NCI-H2081 (cell line): ENCODE measurements around the gene SPACA7.
A peak's percentile ranks its signal among the peaks of the same experiment; 100 is the strongest.

Source experiments
- DNase-seq, 2 experiments: peaks; one replicate each; lab custom pipeline; 2025; lab: John Stamatoyannopoulos, UW

The SPACA7 gene

GRCh38 chr13:112376050-112376681, at the start of gene SPACA7:
Gene SPACA7 (plus strand): TSS chr13:112376355. CDS start chr13:112376386, 31 bp downstream.
- no peak for DNase-seq

GRCh38 chr13:112326821-112327370, 49.3 kb upstream of the SPACA7 start:
- DNase-seq, result no peak

GRCh38 chr13:112328936-112329335, 47.2 kb upstream of the SPACA7 start:
- no peak for DNase-seq

GRCh38 chr13:112329376-112329775, 46.8 kb upstream of the SPACA7 start:
- no peak for DNase-seq

GRCh38 chr13:112330066-112330465, 46.1 kb upstream of the SPACA7 start:
- no peak for DNase-seq

GRCh38 chr13:112330479-112331381, 45.4 kb upstream of the SPACA7 start:
- no peak for DNase-seq

GRCh38 chr13:112331675-112332074, 44.5 kb upstream of the SPACA7 start:
- no peak for DNase-seq

- DNase-seq, result no peak
Observed at GRCh38 chr13:112332727-112333126, 43.4 kb upstream of the SPACA7 start.

GRCh38 chr13:112333756-112334543, 42.2 kb upstream of the SPACA7 start:
- no peak for DNase-seq

- no peak for DNase-seq
Observed at GRCh38 chr13:112335135-112335534, 41.0 kb upstream of the SPACA7 start.

GRCh38 chr13:112341446-112341845, 34.7 kb upstream of the SPACA7 start:
- DNase-seq, result no peak

- DNase-seq, result no peak
Observed at GRCh38 chr13:112341976-112342735, 34.0 kb upstream of the SPACA7 start.

- DNase-seq, result no peak
Observed at GRCh38 chr13:112342841-112343361, 33.3 kb upstream of the SPACA7 start.

GRCh38 chr13:112343591-112343990, 32.6 kb upstream of the SPACA7 start:
- no peak for DNase-seq

- no peak for DNase-seq
Observed at GRCh38 chr13:112345826-112346172, 30.4 kb upstream of the SPACA7 start.

GRCh38 chr13:112346173-112346898, 29.8 kb upstream of the SPACA7 start:
- peak; percentile 86 to 92 for DNase-seq

- peak; percentile 35 to 75 for DNase-seq
Observed at GRCh38 chr13:112346899-112347229, 29.3 kb upstream of the SPACA7 start.

GRCh38 chr13:112347986-112348385, 28.2 kb upstream of the SPACA7 start:
- DNase-seq, result no peak

- DNase-seq, result no peak
Observed at GRCh38 chr13:112348642-112349345, 27.4 kb upstream of the SPACA7 start.

GRCh38 chr13:112349681-112350080, 26.5 kb upstream of the SPACA7 start:
- DNase-seq, result no peak
